ENCODE data around the gene NIPAL3. TPM values are rescaled to one million over a fixed set of nuclear protein-coding genes. Genes with fewer than 3 reads are reported as not detected.

NIPAL3 gene
- total and polyA plus RNA-seq, 2 experiments from 2014 or later: 55.9 to 78.4 TPM

GRCh38 chr1:24498589-24498988 lies 83.0 kb downstream of the NIPAL3 start:
- H3K9me2 ChIP-seq (ENCODE audit: insufficient read depth): no peaks in the 10 kb centered on the region
- no peak overlapping the region for H3K27ac ChIP-seq
- H3K4me2 ChIP-seq (ENCODE audit: unreplicated experiment): no peak overlapping the region
- DNase-seq: no peak
- H3K4me1 ChIP-seq (ENCODE audit: insufficient read depth): no peaks in the 10 kb centered on the region; the same call in 1 of the 2 replicates
- no peak overlapping the region for H3K9ac ChIP-seq
- no peak overlapping the region for H3K4me3 ChIP-seq
- peaks cover 9% of the 10 kb centered on the region for H3F3A ChIP-seq (ENCODE audit: insufficient read depth)
- in situ Hi-C loops (cut with MboI): no loop called here
- no peaks in the 10 kb centered on the region for H3K27me3 ChIP-seq (replicated peaks; ENCODE audit: insufficient read depth)
- H3K36me3 ChIP-seq (ENCODE audit: low read depth): no peaks in the 10 kb centered on the region
- no peaks in the 10 kb centered on the region for H4K20me1 ChIP-seq (ENCODE audit: insufficient read depth)
- TF ChIP-seq EZH2 (IDR thresholded peaks at IDR 0.05; ENCODE audit: insufficient read depth, poor library complexity, severe bottlenecking) (no peak), EZH2phosphoT487 (IDR thresholded peaks at IDR 0.05; ENCODE audit: insufficient read depth, low read depth) (no peak)
- WGBS, 2 experiments (ENCODE audit: low coverage in 1 of 2, low lambda C conversion rate in 2 of 2, missing lambda C conversion rate in 2 of 2): 86 to 89% methylated on average over 12 of the region's 12 CpGs
- no peaks in the 10 kb centered on the region for H3K9me3 ChIP-seq (ENCODE audit: low read depth)
- H2AFZ ChIP-seq: no peak overlapping the region
- H3K79me2 ChIP-seq (ENCODE audit: insufficient read depth): 0 out of 2 replicates have a peak, but pooled peaks cover 4% of the 10 kb centered on the region

GRCh38 chr1:24500448-24501048 lies 84.9 kb downstream of the NIPAL3 start:
- Histone ChIP-seq H4K20me1 (ENCODE audit: insufficient read depth) (no peaks in the 10 kb centered on the region), H3K79me2 (ENCODE audit: insufficient read depth) (peaks cover 16% of the 10 kb centered on the region; the same call in 1 of the 2 replicates), H3K4me3 (no peak overlapping the region), H3K27me3 (replicated peaks; ENCODE audit: insufficient read depth) (no peaks in the 10 kb centered on the region), H3K9ac (no peak overlapping the region), H3F3A (ENCODE audit: insufficient read depth) (peaks cover 14% of the 10 kb centered on the region), H3K9me2 (ENCODE audit: insufficient read depth) (no peaks in the 10 kb centered on the region), H3K27ac (no peak overlapping the region), H2AFZ (no peak overlapping the region), H3K4me2 (ENCODE audit: unreplicated experiment) (no peak overlapping the region), H3K4me1 (ENCODE audit: insufficient read depth) (peaks cover 7% of the 10 kb centered on the region; the same call in 1 of the 2 replicates), H3K9me3 (ENCODE audit: low read depth) (no peaks in the 10 kb centered on the region), H3K36me3 (ENCODE audit: low read depth) (no peaks in the 10 kb centered on the region)
- in situ Hi-C loops (cut with MboI): no loop called here
- TF ChIP-seq EZH2 (IDR thresholded peaks at IDR 0.05; ENCODE audit: insufficient read depth, poor library complexity, severe bottlenecking) (no peak), EZH2phosphoT487 (IDR thresholded peaks at IDR 0.05; ENCODE audit: insufficient read depth, low read depth) (no peak)
- 68 to 72% methylated on average over 5 of the region's 5 CpGs for WGBS, 2 experiments (ENCODE audit: low coverage in 1 of 2, low lambda C conversion rate in 2 of 2, missing lambda C conversion rate in 2 of 2)
- no peak for DNase-seq

GRCh38 chr1:24501371-24502064 lies 85.9 kb downstream of the NIPAL3 start:
- H4K20me1 ChIP-seq (ENCODE audit: insufficient read depth): no peaks in the 10 kb centered on the region
- 40 to 42% methylated on average over 16 of the region's 16 CpGs for WGBS, 2 experiments (ENCODE audit: low coverage in 1 of 2, low lambda C conversion rate in 2 of 2, missing lambda C conversion rate in 2 of 2)
- peak overlapping the region; percentile 80 for H3K4me3 ChIP-seq
- peaks cover 23% of the 10 kb centered on the region; the same call in 1 of the 2 replicates for H3K79me2 ChIP-seq (ENCODE audit: insufficient read depth)
- H3K27ac ChIP-seq: peak overlapping the region; percentile 64
- no peaks in the 10 kb centered on the region for H3K9me3 ChIP-seq (ENCODE audit: low read depth)
- H3K36me3 ChIP-seq (ENCODE audit: low read depth): no peaks in the 10 kb centered on the region
- TF ChIP-seq EZH2 (IDR thresholded peaks at IDR 0.05; ENCODE audit: insufficient read depth, poor library complexity, severe bottlenecking): no peak
- no peak for TF ChIP-seq EZH2phosphoT487 (IDR thresholded peaks at IDR 0.05; ENCODE audit: insufficient read depth, low read depth)
- peak; percentile 62 for DNase-seq
- peaks cover 7% of the 10 kb centered on the region; the same call in 1 of the 2 replicates for H3K4me1 ChIP-seq (ENCODE audit: insufficient read depth)
- in situ Hi-C loops (cut with MboI): no loop called here
- H3F3A ChIP-seq (ENCODE audit: insufficient read depth): peaks cover 14% of the 10 kb centered on the region
- H3K9me2 ChIP-seq (ENCODE audit: insufficient read depth): no peaks in the 10 kb centered on the region
- H2AFZ ChIP-seq: peak overlapping the region; percentile 85
- peak overlapping the region; percentile 79 for H3K9ac ChIP-seq
- no peaks in the 10 kb centered on the region for H3K27me3 ChIP-seq (replicated peaks; ENCODE audit: insufficient read depth)
- peak overlapping the region; percentile 82 for H3K4me2 ChIP-seq (ENCODE audit: unreplicated experiment)

- Histone ChIP-seq H3K9me3 (ENCODE audit: low read depth) (no peaks in the 10 kb centered on the region), H3K27ac (peak overlapping the region; percentile 64), H3K9me2 (ENCODE audit: insufficient read depth) (no peaks in the 10 kb centered on the region), H3K36me3 (ENCODE audit: low read depth) (no peaks in the 10 kb centered on the region), H2AFZ (peak overlapping the region; percentile 85), H3K27me3 (replicated peaks; ENCODE audit: insufficient read depth) (no peaks in the 10 kb centered on the region), H3K4me1 (ENCODE audit: insufficient read depth) (peaks cover 7% of the 10 kb centered on the region; the same call in 1 of the 2 replicates), H4K20me1 (ENCODE audit: insufficient read depth) (no peaks in the 10 kb centered on the region), H3K4me3 (peak overlapping the region; percentile 80), H3F3A (ENCODE audit: insufficient read depth) (peaks cover 14% of the 10 kb centered on the region), H3K79me2 (ENCODE audit: insufficient read depth) (peaks cover 29% of the 10 kb centered on the region), H3K9ac (peak overlapping the region; percentile 79), H3K4me2 (ENCODE audit: unreplicated experiment) (peak overlapping the region; percentile 82)
- in situ Hi-C loops (cut with MboI): no loop called here
- TF ChIP-seq EZH2 (IDR thresholded peaks at IDR 0.05; ENCODE audit: insufficient read depth, poor library complexity, severe bottlenecking) (no peak), EZH2phosphoT487 (IDR thresholded peaks at IDR 0.05; ENCODE audit: insufficient read depth, low read depth) (no peak)
- 1 to 2% methylated on average over 34 of the region's 39 CpGs for WGBS, 2 experiments (ENCODE audit: low coverage in 1 of 2, low lambda C conversion rate in 2 of 2, missing lambda C conversion rate in 2 of 2)
- peak; percentile 91 for DNase-seq
Observed at GRCh38 chr1:24502065-24502708, 86.6 kb downstream of the NIPAL3 start.

Measured in GM23248 (cell line).